GM10266 (cell line): Measurements from ENCODE around the gene FBXL3.

Experiments
- DNase-seq: peaks from one replicate; pipeline ENCODE4 v3.0.0; 2012; ENCODE audit errors: extremely low spot score
- TF ChIP-seq, protein P1 (sequence below): IDR thresholded peaks from 2 replicates; pipeline ENCODE4 v1.5.1; 2012; ENCODE audit warnings: mild to moderate bottlenecking, low read depth; ENCODE audit not compliant: control insufficient read depth, insufficient read depth; ENCODE audit errors: missing control alignments

The FBXL3 gene

DNA sequence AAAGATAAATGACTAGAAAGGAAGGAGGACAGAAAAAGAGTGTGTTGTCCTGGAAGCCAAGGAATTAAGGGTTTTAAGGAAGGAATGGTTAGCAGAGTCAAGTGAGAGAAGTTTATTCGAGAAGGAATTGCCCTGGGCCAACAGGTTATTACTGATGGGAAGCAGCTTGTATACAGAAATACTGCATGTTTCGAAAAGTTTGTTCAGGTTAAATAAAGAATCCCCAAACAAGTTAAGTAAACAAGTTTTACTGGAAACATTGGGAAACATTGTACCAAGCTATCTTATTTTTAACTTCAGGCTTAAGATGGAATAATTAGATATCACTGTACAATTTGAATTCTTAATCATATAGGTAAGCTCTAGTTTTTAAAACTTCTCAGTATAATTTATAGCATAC, 28.2 kb upstream of the FBXL3 start:
- TF ChIP-seq, protein P1, sequence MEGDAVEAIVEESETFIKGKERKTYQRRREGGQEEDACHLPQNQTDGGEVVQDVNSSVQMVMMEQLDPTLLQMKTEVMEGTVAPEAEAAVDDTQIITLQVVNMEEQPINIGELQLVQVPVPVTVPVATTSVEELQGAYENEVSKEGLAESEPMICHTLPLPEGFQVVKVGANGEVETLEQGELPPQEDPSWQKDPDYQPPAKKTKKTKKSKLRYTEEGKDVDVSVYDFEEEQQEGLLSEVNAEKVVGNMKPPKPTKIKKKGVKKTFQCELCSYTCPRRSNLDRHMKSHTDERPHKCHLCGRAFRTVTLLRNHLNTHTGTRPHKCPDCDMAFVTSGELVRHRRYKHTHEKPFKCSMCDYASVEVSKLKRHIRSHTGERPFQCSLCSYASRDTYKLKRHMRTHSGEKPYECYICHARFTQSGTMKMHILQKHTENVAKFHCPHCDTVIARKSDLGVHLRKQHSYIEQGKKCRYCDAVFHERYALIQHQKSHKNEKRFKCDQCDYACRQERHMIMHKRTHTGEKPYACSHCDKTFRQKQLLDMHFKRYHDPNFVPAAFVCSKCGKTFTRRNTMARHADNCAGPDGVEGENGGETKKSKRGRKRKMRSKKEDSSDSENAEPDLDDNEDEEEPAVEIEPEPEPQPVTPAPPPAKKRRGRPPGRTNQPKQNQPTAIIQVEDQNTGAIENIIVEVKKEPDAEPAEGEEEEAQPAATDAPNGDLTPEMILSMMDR, result no peak
- no peak for DNase-seq

DNA sequence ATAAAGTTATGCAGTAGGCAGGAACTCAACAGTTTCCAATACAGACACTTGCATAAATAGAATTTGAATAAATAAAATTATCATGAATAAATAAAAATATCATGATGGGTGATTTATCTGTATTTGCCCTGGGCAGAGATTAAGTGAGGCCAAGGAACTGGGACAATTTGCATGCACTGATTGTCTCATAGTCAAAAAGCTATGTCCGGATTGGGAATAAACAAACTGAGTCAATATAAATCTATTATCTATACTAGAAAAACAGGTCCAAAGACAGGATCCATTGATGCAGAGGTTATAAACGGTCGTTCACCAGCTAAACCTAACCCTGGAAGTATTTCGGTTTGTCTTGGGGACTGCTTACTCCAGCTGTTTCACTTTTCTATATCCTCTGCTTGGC, 26.2 kb upstream of the FBXL3 start:
- TF ChIP-seq, protein P1, result no peak

DNA sequence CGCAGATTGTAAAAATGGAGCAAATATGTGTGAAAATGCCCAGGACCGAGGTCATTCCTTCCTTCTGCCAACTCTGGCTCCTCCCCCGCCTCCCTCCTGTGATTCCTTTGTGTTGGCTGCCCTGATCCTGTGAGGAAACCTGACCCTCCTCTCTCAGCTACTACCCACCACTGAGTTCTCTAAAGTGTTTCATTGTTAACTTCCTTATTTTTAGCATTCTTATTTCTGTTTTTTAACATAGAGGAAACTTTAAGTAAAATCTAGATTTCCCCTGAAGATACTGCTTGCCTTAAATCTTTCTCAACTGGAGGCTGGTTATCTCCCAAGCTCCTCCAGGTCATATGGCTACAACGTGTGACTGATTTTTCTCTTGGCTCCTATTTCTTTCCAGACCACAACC, 21.7 kb upstream of the FBXL3 start:
- TF ChIP-seq, protein P1, result no peak
- no peak for DNase-seq

More for the DNA sequence above, 26.2 kb upstream of the FBXL3 start:
- no peak for DNase-seq

DNA sequence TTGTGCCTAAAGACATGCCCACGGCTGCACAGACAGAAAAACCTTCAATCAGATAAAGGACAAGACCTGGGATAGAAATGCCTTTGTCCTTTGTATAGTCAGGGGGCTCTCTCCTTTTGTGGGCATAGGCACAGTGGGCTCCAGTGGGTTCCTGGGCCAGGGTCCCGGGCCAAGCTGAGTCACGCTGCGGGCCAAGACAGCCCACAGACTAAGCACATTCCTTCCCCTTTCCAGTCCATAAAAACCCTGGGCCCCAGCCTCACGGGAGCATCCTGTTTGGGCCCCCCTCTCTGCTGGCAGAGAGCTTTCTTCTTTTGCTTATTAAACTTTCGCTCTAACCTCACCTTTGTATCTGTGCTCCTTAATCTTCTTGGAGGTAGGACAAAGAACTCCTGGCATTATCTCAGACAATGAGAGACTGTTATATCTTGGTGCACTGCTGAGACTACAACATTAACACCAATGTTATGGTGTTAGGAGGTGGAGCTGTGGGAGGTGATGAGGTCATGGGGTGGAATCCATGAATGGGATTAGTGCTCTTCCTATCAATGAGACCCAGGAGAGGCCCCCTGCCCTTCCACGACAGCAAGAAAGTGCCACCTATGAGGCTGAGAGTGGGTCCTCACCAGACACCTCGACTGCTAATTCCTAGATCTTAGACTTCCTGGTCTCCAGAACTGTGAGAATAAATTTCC, 20.8 kb upstream of the FBXL3 start:
- TF ChIP-seq, protein P1, result no peak
- DNase-seq, result no peak

DNA sequence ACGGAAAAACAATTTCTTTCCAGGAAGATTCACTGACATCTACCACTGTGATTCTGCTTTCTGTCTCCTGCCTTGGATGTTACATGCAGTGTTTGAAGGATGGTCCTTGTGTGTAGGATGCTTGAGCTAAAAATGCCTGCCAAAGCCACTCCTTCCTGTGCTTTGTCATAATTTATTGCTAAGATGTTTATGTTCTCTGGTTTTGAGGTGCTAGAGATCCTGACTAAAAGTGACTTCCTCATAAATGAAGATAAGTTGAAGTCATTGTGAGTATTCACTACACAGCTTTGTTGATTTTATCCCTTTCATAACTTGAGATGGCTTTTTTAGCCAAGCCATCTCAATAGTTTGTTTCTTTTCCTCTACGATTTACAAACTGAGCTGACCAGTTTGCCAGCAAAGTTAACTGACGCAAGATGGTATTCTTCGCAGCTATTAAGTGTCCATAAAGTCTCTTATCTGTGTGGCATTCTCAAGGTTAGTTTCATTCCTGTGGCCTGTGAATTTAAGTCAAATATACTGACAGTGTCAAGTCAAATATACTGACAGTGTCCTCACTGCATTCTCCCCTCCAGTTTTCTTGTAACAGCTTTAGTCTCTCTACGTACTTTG, 15.7 kb upstream of the FBXL3 start:
- no peak for DNase-seq
- TF ChIP-seq, protein P1, result no peak

DNA sequence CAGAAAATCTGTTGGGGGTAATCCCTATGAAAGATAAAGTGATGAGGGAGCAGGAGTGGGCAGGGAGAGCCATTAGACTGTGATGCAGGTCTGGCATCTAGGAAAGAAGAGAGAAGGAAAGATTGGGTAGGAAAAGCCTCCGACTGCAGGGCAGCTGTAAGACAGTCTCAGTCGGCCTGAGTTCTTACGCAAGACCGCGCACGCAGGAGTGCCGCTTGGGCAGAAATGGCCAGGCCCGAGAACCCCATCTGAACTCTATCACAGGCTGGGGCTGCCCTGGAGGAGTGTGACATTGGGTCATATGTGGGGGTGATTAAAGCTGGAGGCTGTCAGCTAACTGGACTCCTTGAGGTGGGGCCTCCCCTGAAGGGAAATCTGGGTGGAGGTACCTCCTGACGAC, 13.9 kb upstream of the FBXL3 start:
- DNase-seq, result no peak
- TF ChIP-seq, protein P1, result no peak

DNA sequence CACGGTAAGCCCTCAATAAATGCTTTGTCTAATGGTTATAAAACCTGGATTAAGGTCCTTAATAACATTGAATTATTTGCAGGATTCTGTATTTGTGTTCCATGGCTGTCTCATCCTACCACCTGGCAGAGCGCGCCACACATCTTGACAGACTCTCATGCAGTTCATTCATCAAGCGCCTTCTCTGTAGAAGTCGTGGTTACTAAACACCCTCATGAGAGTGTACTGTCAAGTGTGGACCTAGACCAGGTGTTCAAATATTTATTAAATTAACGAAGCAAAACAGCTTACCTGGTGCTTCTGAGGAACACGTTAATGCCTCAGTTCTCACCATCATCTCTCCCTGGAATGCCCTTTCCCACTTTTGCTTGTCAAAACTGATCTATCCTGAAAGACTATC, 13.1 kb upstream of the FBXL3 start:
- DNase-seq, result no peak
- TF ChIP-seq, protein P1, result no peak
